ENCODE measurements around the gene TRPV3. TPM values are rescaled to one million over a fixed set of nuclear protein-coding genes. Genes with fewer than 3 reads are reported as not detected.

The TRPV3 gene
- total and polyA plus RNA-seq, 9 of the 15 experiments (the other 6 are each of a cell fraction or from before 2014, with no cell fraction given): 0.03 to 0.42 (median 0.11) TPM; not detected in 1

DNA sequence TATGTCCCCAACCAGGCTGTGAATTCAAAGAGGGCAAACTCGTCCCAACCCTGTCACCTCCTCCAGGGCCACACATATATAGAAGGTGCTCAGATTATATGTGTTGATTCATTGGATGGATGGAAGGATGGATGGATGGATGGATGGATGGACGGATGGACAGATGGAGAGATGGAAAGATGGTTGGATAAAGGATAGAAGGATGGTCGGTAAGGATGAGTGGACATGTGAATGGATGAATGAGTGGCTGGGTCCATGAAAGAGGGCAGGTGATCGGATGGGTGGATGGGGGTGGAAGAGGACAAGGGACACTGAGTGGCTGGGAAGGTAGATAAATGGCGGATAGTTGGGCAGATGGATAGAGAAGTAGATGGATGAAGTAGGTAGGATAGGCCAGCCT lies 30.1 kb downstream of the TRPV3 start (continued):
- TF ChIP-seq, protein P1, sequence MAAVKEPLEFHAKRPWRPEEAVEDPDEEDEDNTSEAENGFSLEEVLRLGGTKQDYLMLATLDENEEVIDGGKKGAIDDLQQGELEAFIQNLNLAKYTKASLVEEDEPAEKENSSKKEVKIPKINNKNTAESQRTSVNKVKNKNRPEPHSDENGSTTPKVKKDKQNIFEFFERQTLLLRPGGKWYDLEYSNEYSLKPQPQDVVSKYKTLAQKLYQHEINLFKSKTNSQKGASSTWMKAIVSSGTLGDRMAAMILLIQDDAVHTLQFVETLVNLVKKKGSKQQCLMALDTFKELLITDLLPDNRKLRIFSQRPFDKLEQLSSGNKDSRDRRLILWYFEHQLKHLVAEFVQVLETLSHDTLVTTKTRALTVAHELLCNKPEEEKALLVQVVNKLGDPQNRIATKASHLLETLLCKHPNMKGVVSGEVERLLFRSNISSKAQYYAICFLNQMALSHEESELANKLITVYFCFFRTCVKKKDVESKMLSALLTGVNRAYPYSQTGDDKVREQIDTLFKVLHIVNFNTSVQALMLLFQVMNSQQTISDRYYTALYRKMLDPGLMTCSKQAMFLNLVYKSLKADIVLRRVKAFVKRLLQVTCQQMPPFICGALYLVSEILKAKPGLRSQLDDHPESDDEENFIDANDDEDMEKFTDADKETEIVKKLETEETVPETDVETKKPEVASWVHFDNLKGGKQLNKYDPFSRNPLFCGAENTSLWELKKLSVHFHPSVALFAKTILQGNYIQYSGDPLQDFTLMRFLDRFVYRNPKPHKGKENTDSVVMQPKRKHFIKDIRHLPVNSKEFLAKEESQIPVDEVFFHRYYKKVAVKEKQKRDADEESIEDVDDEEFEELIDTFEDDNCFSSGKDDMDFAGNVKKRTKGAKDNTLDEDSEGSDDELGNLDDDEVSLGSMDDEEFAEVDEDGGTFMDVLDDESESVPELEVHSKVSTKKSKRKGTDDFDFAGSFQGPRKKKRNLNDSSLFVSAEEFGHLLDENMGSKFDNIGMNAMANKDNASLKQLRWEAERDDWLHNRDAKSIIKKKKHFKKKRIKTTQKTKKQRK (IDR thresholded peaks at IDR 0.05; ENCODE audit: borderline replicate concordance, low read depth, low read length): no peak
- TF ChIP-seq KDM2B (CRISPR knock-in tag; IDR thresholded peaks at IDR 0.05) (no peak), ZNF431 (CRISPR knock-in tag; IDR thresholded peaks at IDR 0.05) (no peak), PHF8 (IDR thresholded peaks at IDR 0.05; ENCODE audit: borderline replicate concordance, low read length) (no peak), PHF20 (IDR thresholded peaks at IDR 0.05; ENCODE audit: partially characterized antibody) (no peak), PTTG1 (tag; IDR thresholded peaks at IDR 0.05; ENCODE audit: low read depth) (no peak), ELF1 (tag; IDR thresholded peaks at IDR 0.05) (no peak), ZBTB8A (IDR thresholded peaks at IDR 0.05; ENCODE audit: partially characterized antibody) (no peak), ZFP30 (CRISPR knock-in tag; IDR thresholded peaks at IDR 0.05; ENCODE audit: borderline replicate concordance) (no peak), SIX5 (IDR thresholded peaks at IDR 0.05; ENCODE audit: borderline replicate concordance in 1 of 2, insufficient read depth in 1 of 2, low read depth in 1 of 2, low read length in 2 of 2) (no peak), ZNF24 (IDR thresholded peaks at IDR 0.05) (no peak)
- TF ChIP-seq, protein P2, sequence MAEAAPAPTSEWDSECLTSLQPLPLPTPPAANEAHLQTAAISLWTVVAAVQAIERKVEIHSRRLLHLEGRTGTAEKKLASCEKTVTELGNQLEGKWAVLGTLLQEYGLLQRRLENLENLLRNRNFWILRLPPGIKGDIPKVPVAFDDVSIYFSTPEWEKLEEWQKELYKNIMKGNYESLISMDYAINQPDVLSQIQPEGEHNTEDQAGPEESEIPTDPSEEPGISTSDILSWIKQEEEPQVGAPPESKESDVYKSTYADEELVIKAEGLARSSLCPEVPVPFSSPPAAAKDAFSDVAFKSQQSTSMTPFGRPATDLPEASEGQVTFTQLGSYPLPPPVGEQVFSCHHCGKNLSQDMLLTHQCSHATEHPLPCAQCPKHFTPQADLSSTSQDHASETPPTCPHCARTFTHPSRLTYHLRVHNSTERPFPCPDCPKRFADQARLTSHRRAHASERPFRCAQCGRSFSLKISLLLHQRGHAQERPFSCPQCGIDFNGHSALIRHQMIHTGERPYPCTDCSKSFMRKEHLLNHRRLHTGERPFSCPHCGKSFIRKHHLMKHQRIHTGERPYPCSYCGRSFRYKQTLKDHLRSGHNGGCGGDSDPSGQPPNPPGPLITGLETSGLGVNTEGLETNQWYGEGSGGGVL (CRISPR knock-in tag; IDR thresholded peaks at IDR 0.05): no peak
- TF ChIP-seq, protein P3, sequence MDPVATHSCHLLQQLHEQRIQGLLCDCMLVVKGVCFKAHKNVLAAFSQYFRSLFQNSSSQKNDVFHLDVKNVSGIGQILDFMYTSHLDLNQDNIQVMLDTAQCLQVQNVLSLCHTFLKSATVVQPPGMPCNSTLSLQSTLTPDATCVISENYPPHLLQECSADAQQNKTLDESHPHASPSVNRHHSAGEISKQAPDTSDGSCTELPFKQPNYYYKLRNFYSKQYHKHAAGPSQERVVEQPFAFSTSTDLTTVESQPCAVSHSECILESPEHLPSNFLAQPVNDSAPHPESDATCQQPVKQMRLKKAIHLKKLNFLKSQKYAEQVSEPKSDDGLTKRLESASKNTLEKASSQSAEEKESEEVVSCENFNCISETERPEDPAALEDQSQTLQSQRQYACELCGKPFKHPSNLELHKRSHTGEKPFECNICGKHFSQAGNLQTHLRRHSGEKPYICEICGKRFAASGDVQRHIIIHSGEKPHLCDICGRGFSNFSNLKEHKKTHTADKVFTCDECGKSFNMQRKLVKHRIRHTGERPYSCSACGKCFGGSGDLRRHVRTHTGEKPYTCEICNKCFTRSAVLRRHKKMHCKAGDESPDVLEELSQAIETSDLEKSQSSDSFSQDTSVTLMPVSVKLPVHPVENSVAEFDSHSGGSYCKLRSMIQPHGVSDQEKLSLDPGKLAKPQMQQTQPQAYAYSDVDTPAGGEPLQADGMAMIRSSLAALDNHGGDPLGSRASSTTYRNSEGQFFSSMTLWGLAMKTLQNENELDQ (CRISPR knock-in tag; IDR thresholded peaks at IDR 0.05; ENCODE audit: borderline replicate concordance): no peak
